ENCODE measurements around the gene CD40LG.

Gene CD40LG

GRCh38 chrX:136697156-136697555, 49.2 kb downstream of the CD40LG start:
- DNase-seq (no peak), ATAC-seq (replicated peaks) (no peak)
- Mint-ChIP-seq H3K27me3 (no peaks in the 10 kb centered on the region), H3K9me3 (peaks cover 5 to 7% of the 10 kb centered on the region in 2 donors), H3K4me3 (no peak overlapping the region), H3K4me1 (peaks cover 6 to 8% of the 10 kb centered on the region in 2 donors), H3K27ac (no peak overlapping the region), H3K36me3 (peaks cover 19 to 24% of the 10 kb centered on the region in 2 donors)

GRCh38 chrX:136708348-136708747, 60.4 kb downstream of the CD40LG start:
- Mint-ChIP-seq H3K36me3 (peaks cover 0 to 9% of the 10 kb centered on the region in 2 donors), H3K4me1 (peaks cover 8 to 11% of the 10 kb centered on the region in 2 donors), H3K4me3 (no peak overlapping the region), H3K27ac (no peak overlapping the region), H3K27me3 (no peaks in the 10 kb centered on the region), H3K9me3 (no peaks in the 10 kb centered on the region)
- no peak for ATAC-seq (replicated peaks)
- no peak for DNase-seq

All from stimulated activated naive B cell treated with anti-CD40 and anti-IgM and Interleukin-4, amounts not matched to agents 10 μg/mL and 1 μg/mL and 100 μg/mL, for 72 hours (primary cell).